Suprapubic skin (tissue), 4 donors: ENCODE measurements around the gene FRMD1.

Experiments used
- CTCF ChIP-seq, 2 donors: fragments of 200-600 bp in 1 of 2; fragments of 450-650 bp in 1 of 2; sonication (generic) in 1 of 2; IDR thresholded peaks; one replicate each; pipeline ENCODE4 v1.5.1; 2016 to 2019; ENCODE audit warnings: antibody characterized with exemption in 2 of 2, mild to moderate bottlenecking in 1 of 2, moderate library complexity in 1 of 2
- EP300 ChIP-seq: sonication (generic); formaldehyde crosslinking; IDR thresholded peaks from one replicate; pipeline ENCODE4 v1.6.1; 2017; ENCODE audit warnings: antibody characterized with exemption
- POLR2A ChIP-seq, 2 donors: fragments of 450-650 bp; IDR thresholded peaks; one replicate each; pipeline ENCODE4 v1.6.1; 2017; ENCODE audit warnings: antibody characterized with exemption in 2 of 2, mild to moderate bottlenecking in 2 of 2, moderate library complexity in 2 of 2
- POLR2AphosphoS5 ChIP-seq, 3 donors: sonication (generic); formaldehyde crosslinking; IDR thresholded peaks; one replicate each; pipeline ENCODE4 v1.6.1; 2017; ENCODE audit warnings: antibody characterized with exemption in 3 of 3

DNA sequence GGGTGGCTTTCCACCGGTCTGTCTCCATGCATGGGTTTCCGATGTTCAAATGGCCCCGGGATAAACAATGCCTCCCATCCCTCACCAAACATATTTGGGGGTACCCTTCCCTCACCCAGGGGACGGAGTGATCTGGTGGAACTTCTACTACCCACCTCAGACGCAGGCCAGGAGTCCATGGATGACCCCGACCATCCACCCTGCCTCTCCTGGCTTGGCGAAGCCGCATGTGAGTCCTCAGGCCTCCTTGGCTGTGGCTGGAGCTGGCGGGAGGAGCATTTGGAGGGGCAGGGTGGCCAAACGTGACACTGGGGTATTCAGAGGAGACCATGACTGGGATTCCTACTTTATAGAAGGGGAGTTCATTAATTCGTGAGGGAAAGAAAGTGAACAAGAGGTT is 45.9 kb upstream of the FRMD1 start:
- no peak for TF ChIP-seq POLR2AphosphoS5 (IDR thresholded peaks at IDR 0.05)
- no peak for TF ChIP-seq CTCF (IDR thresholded peaks at IDR 0.05)
- no peak for TF ChIP-seq POLR2A (IDR thresholded peaks at IDR 0.05)
- no peak for TF ChIP-seq EP300
